CD4-positive, alpha-beta memory T cell (primary cell): Measurements from ENCODE around the gene ADRM1. TPM values are rescaled to one million over a fixed set of nuclear protein-coding genes. Genes with fewer than 3 reads are reported as not detected.

Source experiments
- CTCF ChIA-PET: fragments of 350-600 bp; sonication (Branson Sonifier 250); formaldehyde crosslinking; loops from one replicate; lab custom pipeline; 2021; ENCODE audit warnings: inconsistent platforms; ENCODE audit not compliant: partially characterized antibody; lab: Charles Lee
- POLR2A ChIA-PET: fragments of 350-600 bp; sonication (Branson Sonifier 250); formaldehyde crosslinking; loops from one replicate; lab custom pipeline; 2021; ENCODE audit not compliant: partially characterized antibody; lab: Charles Lee
- DNase-seq, 5 donors: peaks; one replicate each; pipeline versions ENCODE4 v3.0.0 to v3.0.0-alpha.2; 2020 to 2022; ENCODE audit warnings: mixed read lengths in 1 of 5
- H3K27ac ChIP-seq: one replicate; pipeline ENCODE4 v1.7.0; 2013; ENCODE audit warnings: low read depth, low read length
- H3K27me3 ChIP-seq: 2 replicates; pipeline ENCODE4 v1.7.0; 2013; ENCODE audit warnings: mild to moderate bottlenecking, low read length, moderate library complexity; ENCODE audit not compliant: insufficient read depth
- H3K36me3 ChIP-seq: 2 replicates; pipeline ENCODE4 v1.7.0; 2013; ENCODE audit warnings: mild to moderate bottlenecking, low read length, moderate library complexity; ENCODE audit not compliant: insufficient read depth
- H3K4me1 ChIP-seq: 2 replicates; pipeline ENCODE4 v1.7.0; 2013; ENCODE audit warnings: mild to moderate bottlenecking, low read length, moderate library complexity; ENCODE audit not compliant: insufficient read depth
- H3K4me3 ChIP-seq, 2 donors: one replicate each; pipeline ENCODE4 v1.7.0; 2013; ENCODE audit warnings: low read length in 2 of 2, mild to moderate bottlenecking in 1 of 2
- H3K9me3 ChIP-seq, 2 donors: one replicate each; pipeline ENCODE4 v1.7.0; 2013; ENCODE audit warnings: low read length in 2 of 2, control low read depth in 1 of 2; ENCODE audit not compliant: control insufficient read depth in 1 of 2
- H3K27ac Mint-ChIP-seq, 7 donors: one replicate each; pipeline ENCODE4 v1.8.0; 2020 to 2021; ENCODE audit warnings: mixed read lengths in 7 of 7, mild to moderate bottlenecking in 6 of 7, inconsistent platforms in 3 of 7, moderate library complexity in 3 of 7
- H3K27me3 Mint-ChIP-seq, 2 donors: one replicate each; pipeline ENCODE4 v1.8.0; 2020 to 2021; ENCODE audit warnings: mixed read lengths in 2 of 2
- H3K36me3 Mint-ChIP-seq, 2 donors: one replicate each; pipeline ENCODE4 v1.8.0; 2020 to 2021; ENCODE audit warnings: mixed read lengths in 2 of 2, inconsistent platforms in 1 of 2, mild to moderate bottlenecking in 1 of 2
- H3K4me1 Mint-ChIP-seq, 4 donors: one replicate each; pipeline ENCODE4 v1.8.0; 2020 to 2021; ENCODE audit warnings: mixed read lengths in 4 of 4, mild to moderate bottlenecking in 1 of 4
- H3K4me3 Mint-ChIP-seq, 8 donors: one replicate each; pipeline ENCODE4 v1.8.0; 2020 to 2021; ENCODE audit warnings: mixed read lengths in 8 of 8, mild to moderate bottlenecking in 7 of 8, moderate library complexity in 6 of 8, inconsistent platforms in 3 of 8
- H3K9me3 Mint-ChIP-seq, 8 donors: one replicate each; pipeline ENCODE4 v1.8.0; 2020 to 2021; ENCODE audit warnings: mixed read lengths in 8 of 8, mild to moderate bottlenecking in 5 of 8, inconsistent platforms in 3 of 8, moderate library complexity in 1 of 8
- intact Hi-C: fragments of 100-400 bp; cut with micrococcal nuclease; formaldehyde crosslinking; loops from one replicate; pipeline ENCODE4 v1.15.1; 2023
- polyA plus RNA-seq, 2 donors: library from polyadenylated mRNA; unstranded; fragments of 300-500 nt; fragmentation: Illumina TruSeq; gene quantifications; one replicate each; pipeline ENCODE4 v1.2.3, GENCODE V29; 2021
- total RNA-seq, 2 experiments: library from RNA; stranded (reverse); gene quantifications; one replicate each; pipeline ENCODE4 v1.2.3, GENCODE V29; 2021

The ADRM1 gene
- total and polyA plus RNA-seq, 4 experiments from 2014 or later: 59.4 to 102 (median 79.0) TPM

DNA sequence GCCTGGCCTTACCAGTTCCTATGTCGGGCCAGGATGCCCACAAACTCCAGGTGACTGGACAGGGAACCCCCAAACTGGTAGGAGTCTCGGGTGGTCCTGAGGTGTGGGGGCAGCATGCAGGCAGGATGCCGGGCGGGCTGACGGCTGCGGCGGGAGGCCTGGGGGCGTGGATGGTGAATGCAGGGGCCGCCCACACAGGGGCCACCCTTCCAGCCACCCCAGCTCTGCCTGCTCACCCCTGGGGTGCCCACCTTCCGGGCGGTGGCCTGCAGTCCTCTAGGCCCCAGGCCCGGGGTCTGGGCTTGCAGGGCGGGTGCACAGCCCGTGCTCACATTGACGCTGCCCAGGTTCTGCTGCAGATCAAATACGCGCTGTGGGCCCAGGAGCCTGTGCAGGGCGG, 8.4 kb downstream of the ADRM1 start:
- Mint-ChIP-seq H3K27ac (no peak overlapping the region), H3K9me3 (no peaks in the 10 kb centered on the region), H3K27me3 (no peaks in the 10 kb centered on the region), H3K4me3 (no peak overlapping the region), H3K4me1 (no peaks in the 10 kb centered on the region), H3K36me3 (peaks cover 5% of the 10 kb centered on the region in 2 donors)
- intact Hi-C loops: no loop called here
- no peak overlapping the region for H3K27ac ChIP-seq
- DNase-seq: peak in 1 of 5 donors; percentile 19
- ChIA-PET POLR2A (no interaction called here), CTCF (no interaction called here)
- no peaks in the 10 kb centered on the region for H3K4me1 ChIP-seq
- no peaks in the 10 kb centered on the region for H3K9me3 ChIP-seq
- peaks cover 28% of the 10 kb centered on the region for H3K36me3 ChIP-seq
- H3K4me3 ChIP-seq: no peak overlapping the region
- H3K27me3 ChIP-seq: no peaks in the 10 kb centered on the region

DNA sequence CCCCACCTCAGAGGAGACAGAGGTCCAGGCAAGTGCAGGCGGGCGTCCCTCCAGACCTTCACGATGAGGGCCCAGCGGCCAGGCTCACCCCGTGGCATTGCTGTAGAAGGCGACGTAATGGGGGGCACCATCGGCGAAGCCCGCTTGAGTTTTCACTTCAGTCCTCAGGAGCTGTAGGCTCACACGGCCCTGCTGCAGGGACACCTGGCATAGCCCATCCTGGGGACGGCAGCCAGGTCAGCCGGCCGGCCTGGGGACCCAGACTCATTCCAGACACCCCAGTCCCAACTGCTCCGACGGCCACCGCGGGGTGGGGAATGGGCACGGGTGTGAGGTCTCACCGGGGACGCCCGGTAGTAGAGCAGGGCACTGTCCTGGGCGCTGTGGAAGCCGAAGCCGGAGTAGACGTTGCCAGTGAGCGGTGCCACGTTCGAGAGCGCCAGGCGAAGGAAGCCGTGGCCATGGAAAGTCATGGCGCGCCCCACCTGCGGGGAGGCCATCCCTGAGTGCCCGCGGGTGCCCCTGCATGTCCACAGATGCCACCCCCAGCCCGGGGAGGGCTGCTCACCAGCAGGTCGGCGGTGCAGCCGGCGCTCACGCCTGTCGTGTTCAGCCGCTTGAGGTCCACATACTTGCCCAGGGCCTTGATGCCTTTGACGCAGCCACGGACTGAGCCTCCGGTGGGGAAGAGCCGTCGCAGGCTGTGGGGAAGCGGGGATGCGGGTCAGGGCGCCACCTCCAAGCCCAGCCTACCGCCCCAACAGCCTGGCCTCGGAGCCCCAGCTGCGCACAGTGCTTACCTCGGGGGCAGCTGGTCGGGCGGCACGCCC, 9.2 kb downstream of the ADRM1 start:
- no peak overlapping the region for H3K4me3 Mint-ChIP-seq
- no peaks in the 10 kb centered on the region for H3K9me3 Mint-ChIP-seq
- Histone ChIP-seq H3K4me1 (no peaks in the 10 kb centered on the region), H3K27me3 (no peaks in the 10 kb centered on the region), H3K9me3 (no peaks in the 10 kb centered on the region), H3K36me3 (peaks cover 19% of the 10 kb centered on the region), H3K4me3 (no peak overlapping the region), H3K27ac (no peak overlapping the region)
- POLR2A ChIA-PET: no interaction called here
- H3K27ac Mint-ChIP-seq: no peak overlapping the region
- intact Hi-C loops: no loop called here
- H3K4me1 Mint-ChIP-seq: no peaks in the 10 kb centered on the region
- peaks cover 4% of the 10 kb centered on the region in 2 donors for H3K36me3 Mint-ChIP-seq
- CTCF ChIA-PET: no interaction called here
- DNase-seq: peak in 1 of 5 donors; percentile 30
- H3K27me3 Mint-ChIP-seq: no peaks in the 10 kb centered on the region

DNA sequence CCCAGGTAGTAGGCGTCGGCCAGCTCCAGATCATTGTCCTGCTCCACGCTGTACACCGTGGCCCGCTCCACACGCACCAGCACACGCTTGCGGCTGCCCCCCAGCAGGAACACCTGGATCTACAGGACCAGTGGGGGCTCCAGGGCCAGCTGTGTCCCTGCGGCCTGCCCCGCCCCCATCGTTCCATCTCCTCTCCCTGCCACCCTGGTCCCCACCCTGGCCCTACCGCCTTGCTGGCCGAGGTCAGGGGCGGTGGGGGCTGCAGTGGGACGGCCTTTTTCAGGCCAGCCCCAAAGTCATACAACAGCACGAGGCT, 9.8 kb downstream of the ADRM1 start:
- Histone ChIP-seq H3K27ac (no peak overlapping the region), H3K36me3 (peaks cover 13% of the 10 kb centered on the region), H3K9me3 (no peaks in the 10 kb centered on the region), H3K4me1 (no peaks in the 10 kb centered on the region), H3K27me3 (no peaks in the 10 kb centered on the region), H3K4me3 (no peak overlapping the region)
- no peaks in the 10 kb centered on the region for H3K27me3 Mint-ChIP-seq
- CTCF ChIA-PET: no interaction called here
- no peak overlapping the region for H3K4me3 Mint-ChIP-seq
- peaks cover 4% of the 10 kb centered on the region in 2 donors for H3K36me3 Mint-ChIP-seq
- H3K4me1 Mint-ChIP-seq: no peaks in the 10 kb centered on the region
- intact Hi-C loops: no loop called here
- H3K9me3 Mint-ChIP-seq: no peaks in the 10 kb centered on the region
- H3K27ac Mint-ChIP-seq: no peak overlapping the region
- POLR2A ChIA-PET: no interaction called here
- no peak for DNase-seq

DNA sequence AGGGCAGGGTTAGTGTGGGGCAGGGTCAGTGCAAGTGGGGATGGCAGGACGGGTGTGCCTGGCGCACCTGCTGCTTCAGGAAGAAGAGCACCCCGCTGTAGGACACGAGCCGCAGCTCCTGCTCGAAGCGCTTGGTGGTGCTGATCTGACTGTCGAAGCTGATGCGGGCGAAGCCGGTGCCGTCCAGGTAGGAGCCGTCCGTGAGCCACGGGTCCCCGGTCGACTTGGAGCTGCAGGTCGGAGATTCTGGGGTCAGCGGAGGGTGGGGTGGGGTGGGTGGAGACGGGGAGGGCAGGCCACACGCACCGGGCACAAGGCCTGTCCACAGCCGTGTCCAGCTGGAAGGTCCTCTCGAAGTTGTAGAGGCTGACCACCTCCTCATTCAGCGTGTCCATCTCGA, 10.2 kb downstream of the ADRM1 start:
- no peaks in the 10 kb centered on the region for H3K9me3 ChIP-seq
- intact Hi-C loops: no loop called here
- Mint-ChIP-seq H3K27me3 (no peaks in the 10 kb centered on the region), H3K4me1 (no peaks in the 10 kb centered on the region), H3K9me3 (no peaks in the 10 kb centered on the region), H3K4me3 (no peak overlapping the region), H3K27ac (no peak overlapping the region), H3K36me3 (peaks cover 4% of the 10 kb centered on the region in 2 donors)
- H3K27ac ChIP-seq: no peak overlapping the region
- ChIA-PET POLR2A (no interaction called here), CTCF (no interaction called here)
- no peaks in the 10 kb centered on the region for H3K4me1 ChIP-seq
- peaks cover 9% of the 10 kb centered on the region for H3K36me3 ChIP-seq
- H3K4me3 ChIP-seq: no peak overlapping the region
- no peak for DNase-seq
- H3K27me3 ChIP-seq: no peaks in the 10 kb centered on the region

DNA sequence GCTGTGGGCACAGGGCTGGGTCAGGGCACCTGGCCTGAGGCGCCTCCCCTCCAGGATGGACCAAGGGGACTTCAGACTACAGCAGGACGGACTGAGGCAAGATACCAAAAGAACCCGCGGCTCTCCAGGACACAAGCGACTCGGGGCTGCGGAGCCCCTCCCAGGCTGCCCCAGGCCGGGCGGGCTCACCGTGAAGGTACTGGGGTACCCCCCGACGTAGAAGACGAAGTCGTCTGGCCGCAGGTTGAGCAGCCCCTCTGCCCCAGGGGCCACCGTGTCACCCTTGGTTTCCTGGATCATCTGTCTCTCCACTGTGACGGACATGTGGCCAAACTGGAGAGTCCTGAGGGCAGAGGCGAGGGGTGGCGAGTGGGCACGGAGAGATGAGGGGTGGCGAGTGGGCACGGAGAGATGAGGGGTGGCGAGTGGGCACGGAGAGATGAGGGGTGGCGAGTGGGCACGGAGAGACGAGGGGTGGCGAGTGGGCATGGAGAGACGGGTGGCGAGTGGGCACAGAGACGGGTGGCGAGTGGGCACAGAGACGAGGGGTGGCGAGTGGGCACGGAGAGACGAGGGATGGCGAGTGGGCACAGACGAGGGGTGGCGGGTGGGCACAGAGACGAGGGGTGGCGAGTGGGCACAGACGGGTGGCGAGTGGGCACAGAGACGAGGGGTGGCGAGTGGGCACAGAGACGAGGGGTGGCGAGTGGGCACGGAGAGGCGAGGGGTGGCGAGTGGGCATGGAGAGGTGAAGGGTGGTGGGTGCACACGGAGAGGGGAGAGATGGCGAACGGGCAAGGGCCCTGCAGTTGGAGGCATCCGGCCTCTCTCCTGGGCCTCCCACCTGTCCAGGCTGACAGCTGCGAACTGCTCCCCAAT, 10.9 kb downstream of the ADRM1 start:
- no peaks in the 10 kb centered on the region for H3K27me3 ChIP-seq
- no peak overlapping the region for H3K27ac ChIP-seq
- H3K27me3 Mint-ChIP-seq: no peaks in the 10 kb centered on the region
- DNase-seq: no peak
- intact Hi-C loops: no loop called here
- peaks cover 3 to 4% of the 10 kb centered on the region in 2 donors for H3K36me3 Mint-ChIP-seq
- H3K4me3 ChIP-seq: no peak overlapping the region
- no peak overlapping the region for H3K4me3 Mint-ChIP-seq
- no peak overlapping the region for H3K27ac Mint-ChIP-seq
- peaks cover 2% of the 10 kb centered on the region for H3K36me3 ChIP-seq
- H3K4me1 Mint-ChIP-seq: no peaks in the 10 kb centered on the region
- ChIA-PET POLR2A (no interaction called here), CTCF (no interaction called here)
- H3K9me3 ChIP-seq: no peaks in the 10 kb centered on the region
- no peaks in the 10 kb centered on the region for H3K4me1 ChIP-seq
- no peaks in the 10 kb centered on the region for H3K9me3 Mint-ChIP-seq

DNA sequence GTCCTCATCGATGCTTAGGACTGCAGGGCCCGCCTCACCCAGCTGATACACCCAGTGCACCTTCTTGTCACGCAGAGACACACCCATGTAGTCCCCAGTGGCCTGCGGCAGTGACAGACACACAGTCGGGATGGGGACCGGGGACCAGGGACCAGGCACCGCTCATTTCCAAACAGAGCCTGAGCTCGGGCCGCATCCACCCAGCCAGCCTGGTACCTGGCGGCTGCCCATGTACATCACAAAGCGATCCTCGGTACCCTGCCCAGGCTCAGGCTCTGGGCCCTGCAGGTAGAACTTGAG, 11.5 kb downstream of the ADRM1 start:
- CTCF ChIA-PET: no interaction called here
- H3K36me3 Mint-ChIP-seq: no peaks in the 10 kb centered on the region
- H3K4me1 ChIP-seq: no peaks in the 10 kb centered on the region
- intact Hi-C loops: no loop called here
- H3K27ac Mint-ChIP-seq: peak overlapping the region in 1 of 7 donors; percentile 42
- no peaks in the 10 kb centered on the region for H3K27me3 ChIP-seq
- H3K4me1 Mint-ChIP-seq: no peaks in the 10 kb centered on the region
- no peaks in the 10 kb centered on the region for H3K36me3 ChIP-seq
- no peaks in the 10 kb centered on the region for H3K9me3 ChIP-seq
- no peaks in the 10 kb centered on the region for H3K9me3 Mint-ChIP-seq
- no peaks in the 10 kb centered on the region for H3K27me3 Mint-ChIP-seq
- DNase-seq: peak in 1 of 5 donors; percentile 8
- POLR2A ChIA-PET: no interaction called here
- H3K4me3 ChIP-seq: no peak overlapping the region
- H3K27ac ChIP-seq: no peak overlapping the region
- H3K4me3 Mint-ChIP-seq: no peak overlapping the region

DNA sequence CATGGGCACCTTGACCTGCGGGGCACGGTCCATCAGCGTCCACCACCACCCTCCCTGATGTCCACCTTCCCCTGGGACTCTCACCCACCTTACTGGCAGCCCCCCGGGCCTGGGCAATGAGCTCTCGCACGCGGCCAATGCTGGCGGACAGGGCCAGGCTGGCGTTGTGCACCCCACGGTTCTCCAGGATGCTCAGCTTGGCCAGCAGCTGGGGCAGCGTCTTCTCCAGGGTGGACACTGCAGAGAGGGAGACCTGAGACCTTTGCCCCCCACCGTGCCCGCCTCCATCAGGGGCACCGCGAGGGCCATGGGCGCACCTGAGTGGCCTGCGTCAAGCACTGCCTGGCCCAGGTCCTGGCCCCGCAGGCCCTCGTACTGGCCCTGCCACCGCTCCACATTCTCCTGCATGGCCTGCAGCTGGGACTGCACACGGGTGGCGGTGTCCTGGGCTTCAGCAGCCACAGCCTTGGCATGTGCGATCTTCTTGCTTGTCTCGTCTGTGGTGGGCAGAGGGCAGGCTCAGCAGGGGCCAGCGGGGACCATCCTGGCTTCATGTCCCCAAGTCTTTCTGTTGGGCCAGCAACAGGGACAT, 12.0 kb downstream of the ADRM1 start:
- CTCF ChIA-PET: no interaction called here
- Histone ChIP-seq H3K9me3 (no peaks in the 10 kb centered on the region), H3K4me1 (no peaks in the 10 kb centered on the region), H3K27me3 (no peaks in the 10 kb centered on the region), H3K36me3 (no peaks in the 10 kb centered on the region), H3K4me3 (no peak overlapping the region), H3K27ac (no peak overlapping the region)
- no peaks in the 10 kb centered on the region for H3K36me3 Mint-ChIP-seq
- H3K4me3 Mint-ChIP-seq: no peak overlapping the region
- H3K4me1 Mint-ChIP-seq: no peaks in the 10 kb centered on the region
- H3K9me3 Mint-ChIP-seq: no peaks in the 10 kb centered on the region
- intact Hi-C loops: no loop called here
- peak in 1 of 5 donors; percentile 20 for DNase-seq
- peak overlapping the region in 1 of 7 donors; percentile 42 for H3K27ac Mint-ChIP-seq
- POLR2A ChIA-PET: no interaction called here
- no peaks in the 10 kb centered on the region for H3K27me3 Mint-ChIP-seq
